Left lobe of liver (tissue), 2 donors: ENCODE data around the gene SPAG8. TPM values are rescaled to one million over a fixed set of nuclear protein-coding genes. Genes with fewer than 3 reads are reported as not detected.

ENCODE experiments used
- ATAC-seq: fragments of 200-7000 bp; cut with Tn5 transposase; one replicate; pipeline ENCODE4 v1.9.1; 2020; ENCODE audit warnings: mild to moderate bottlenecking, moderate library complexity
- DNase-seq: peaks from one replicate; pipeline ENCODE4 v3.0.0-alpha.2; 2020; ENCODE audit warnings: low spot score
- total RNA-seq: library from RNA; stranded (reverse); gene quantifications from one replicate; pipeline ENCODE4 v1.2.1, GENCODE V29; 2021
- donor health status: DM: no; HTN: no; CAD: no; lungs with moderate emphysema.
- donor health status: DM: no; HTN: yes; CAD: no.

Gene SPAG8
- 0.50 TPM for total RNA-seq

DNA sequence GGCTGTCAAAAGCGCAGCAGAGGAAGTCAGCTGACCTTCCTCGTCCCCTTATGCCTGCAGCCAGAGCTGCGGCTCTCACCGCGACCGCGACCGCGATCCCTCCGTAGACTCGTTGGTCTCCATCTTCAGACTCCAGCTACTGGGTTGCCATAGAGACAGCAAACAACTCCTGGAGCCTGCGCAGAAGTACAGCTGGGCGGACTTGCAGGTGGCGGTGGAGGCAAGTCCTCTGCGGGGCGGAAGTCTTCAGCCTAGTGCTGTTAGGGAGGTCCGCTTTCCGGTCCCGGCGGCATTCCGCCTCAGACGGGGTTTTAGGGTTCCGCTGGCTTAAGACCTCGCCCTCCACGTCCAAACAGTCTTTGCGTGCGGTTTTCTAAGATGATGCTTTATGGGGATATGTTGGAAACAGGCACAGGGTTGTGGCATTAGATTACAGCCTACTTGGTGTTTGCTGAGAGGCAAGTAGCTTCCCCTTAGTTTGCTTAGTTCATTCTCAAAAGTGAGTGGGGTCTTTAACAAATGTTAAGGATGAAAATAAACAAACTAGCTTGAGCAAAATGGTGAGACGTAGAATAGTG, at the start of gene SPAG8:
Gene SPAG8 (minus strand): TSS at position 238 of the 578 bp plus-strand sequence. CDS start 115 bp downstream, at position 123.
- DNase-seq (peak; percentile 93), ATAC-seq (peak; percentile 58)

DNA sequence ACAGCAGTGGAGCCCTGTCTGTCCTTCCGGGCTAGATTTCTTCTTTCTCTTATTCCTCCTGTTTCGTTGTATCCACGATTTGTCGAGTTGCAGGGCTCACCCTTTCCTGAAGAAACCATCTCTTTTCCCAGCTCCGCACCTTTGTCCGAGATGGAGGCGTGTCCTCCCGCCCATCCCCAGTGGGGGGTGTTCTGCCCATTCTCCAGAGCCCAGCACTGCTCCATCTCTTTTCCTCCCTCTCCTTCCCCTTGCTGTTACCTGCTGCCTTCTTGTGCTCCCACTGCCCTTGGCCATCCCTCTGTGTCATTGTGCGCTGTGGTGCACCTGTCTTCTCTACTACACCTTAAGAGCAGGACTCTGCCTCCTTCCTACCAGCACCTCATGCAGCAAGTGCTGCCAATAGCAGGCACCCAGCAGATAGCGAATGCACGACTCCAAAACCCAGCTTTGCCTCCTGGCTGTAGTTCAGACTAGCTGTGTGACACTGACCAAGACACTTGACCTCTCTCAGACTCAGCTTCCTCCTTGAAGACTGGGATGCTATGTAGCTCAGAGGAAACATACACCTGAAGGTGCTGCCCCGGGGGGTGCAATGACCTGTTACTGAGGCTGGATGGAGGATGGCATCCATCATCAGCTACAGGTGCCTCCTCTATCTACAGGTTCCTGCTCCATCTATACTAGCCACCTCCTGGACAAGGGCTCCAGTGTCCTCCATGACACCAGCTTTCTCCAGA, 49.3 kb upstream of the SPAG8 start:
- no peak for ATAC-seq
- no peak for DNase-seq

- ATAC-seq (no peak), DNase-seq (no peak)
These were observed 47.9 kb upstream of the SPAG8 start for GRCh38 chr9:35859990-35860339.

GRCh38 chr9:35859310-35859989, 47.4 kb upstream of the SPAG8 start:
- no peak for DNase-seq
- peak; percentile 19 for ATAC-seq

DNA sequence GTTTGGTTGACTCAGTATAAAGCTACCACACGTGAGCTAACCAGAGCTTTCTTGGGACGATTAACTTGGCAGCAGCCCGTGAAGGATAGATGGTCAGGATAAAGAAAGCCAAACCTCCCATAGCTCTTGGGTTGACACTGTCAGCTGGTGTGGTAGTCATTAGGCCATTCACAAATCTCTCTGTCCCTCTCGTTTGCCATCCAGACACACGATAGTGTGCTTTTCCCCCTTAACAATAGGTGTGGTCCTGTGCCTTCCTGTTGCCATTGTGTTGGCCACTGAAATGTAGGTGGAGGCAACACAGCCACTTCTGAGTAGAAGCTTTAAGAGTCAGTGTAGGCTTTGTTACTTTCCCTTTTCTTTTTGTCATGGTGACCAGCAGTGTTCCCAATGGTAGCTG, 46.4 kb upstream of the SPAG8 start:
- DNase-seq: no peak
- ATAC-seq: no peak

DNA sequence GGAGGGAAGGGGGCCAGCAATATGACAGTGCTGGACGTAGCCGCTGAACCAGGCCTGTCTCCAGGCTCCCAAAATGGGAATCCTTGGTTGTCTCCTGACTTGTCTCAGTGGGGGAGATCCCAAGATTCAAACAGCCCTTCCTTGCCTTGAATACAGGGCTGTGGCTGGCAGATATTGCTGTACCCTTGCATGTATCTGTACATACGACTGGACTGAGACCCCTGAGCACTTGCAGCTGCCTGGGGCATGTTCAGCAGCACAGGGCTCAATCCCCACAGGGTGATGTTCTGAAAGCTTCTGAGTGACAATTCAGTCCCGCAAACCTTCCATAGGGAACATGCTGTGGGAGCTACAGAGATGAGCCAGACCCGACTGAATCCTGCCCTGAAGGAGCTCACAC, 44.8 kb upstream of the SPAG8 start:
- DNase-seq: peak; percentile 22
- no peak for ATAC-seq

GRCh38 chr9:35856206-35856605, 44.1 kb upstream of the SPAG8 start:
- DNase-seq: no peak
- no peak for ATAC-seq

- no peak for ATAC-seq
- no peak for DNase-seq
These were observed 42.2 kb upstream of the SPAG8 start for GRCh38 chr9:35854091-35854762.

GRCh38 chr9:35852876-35853865, 41.1 kb upstream of the SPAG8 start:
- ATAC-seq (no peak), DNase-seq (peak; percentile 38)

DNA sequence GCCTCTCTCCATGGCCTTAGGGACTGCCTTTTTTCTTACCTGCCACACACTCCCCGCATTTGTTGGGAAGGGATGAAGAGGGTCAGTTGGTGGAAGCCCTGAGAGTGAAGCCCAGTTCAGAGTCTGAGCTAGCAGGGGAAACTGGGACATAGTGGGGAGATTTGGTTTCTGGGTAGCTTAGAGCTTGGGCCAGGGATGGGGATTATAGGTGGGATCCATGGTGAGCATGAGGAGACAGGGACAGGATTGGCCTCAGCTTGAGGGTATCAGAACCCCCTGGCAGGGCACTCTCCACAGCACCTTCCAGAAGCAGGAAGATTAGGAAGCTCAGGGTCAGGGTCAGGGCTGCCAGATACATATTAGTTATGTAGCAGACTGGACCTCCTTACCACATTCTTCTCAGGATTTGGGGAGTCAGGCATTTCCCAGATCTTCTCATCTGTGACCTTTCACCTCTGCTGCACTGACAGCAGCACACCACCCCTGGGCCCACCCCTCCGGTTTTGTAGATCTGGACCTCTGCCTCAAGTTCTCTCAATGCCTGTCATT, 40.3 kb upstream of the SPAG8 start:
- ATAC-seq (no peak), DNase-seq (peak; percentile 11)

DNA sequence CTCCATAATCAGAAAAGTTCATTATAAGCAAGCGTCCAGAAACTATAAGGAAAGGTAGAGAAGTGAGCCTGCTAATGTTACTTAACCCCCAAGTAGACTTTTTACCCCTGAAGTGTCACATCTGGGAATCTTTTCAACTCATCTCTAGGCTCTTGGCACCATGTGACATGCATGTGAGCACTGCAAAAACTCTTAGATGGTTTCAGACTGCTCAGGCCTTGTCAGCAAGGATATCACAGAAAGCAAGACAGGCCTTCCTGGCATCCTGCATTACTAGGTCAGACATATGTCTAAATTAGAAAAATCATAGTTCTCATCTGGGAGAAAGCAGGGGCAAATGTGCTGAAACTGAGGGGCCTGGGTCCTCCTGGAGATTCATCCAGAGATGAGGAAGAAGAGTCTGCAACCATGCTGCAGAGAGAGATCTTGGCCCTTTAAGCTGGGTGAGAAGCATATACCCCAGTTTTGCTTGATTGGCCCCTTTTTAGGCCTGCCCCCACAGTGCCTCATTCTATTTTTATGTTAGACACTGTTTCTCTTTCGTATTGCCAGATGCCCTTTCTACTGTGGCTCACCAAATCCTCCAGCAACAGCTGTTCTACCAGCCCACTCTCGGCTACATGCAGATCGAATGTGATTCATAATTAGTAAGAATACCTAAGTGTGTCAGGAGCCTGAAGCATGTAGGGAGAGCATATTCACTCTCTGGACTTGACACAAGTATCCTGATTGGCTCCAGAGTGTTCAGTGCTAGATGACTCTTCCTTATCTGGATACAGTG, 35.9 kb upstream of the SPAG8 start:
- no peak for ATAC-seq

DNA sequence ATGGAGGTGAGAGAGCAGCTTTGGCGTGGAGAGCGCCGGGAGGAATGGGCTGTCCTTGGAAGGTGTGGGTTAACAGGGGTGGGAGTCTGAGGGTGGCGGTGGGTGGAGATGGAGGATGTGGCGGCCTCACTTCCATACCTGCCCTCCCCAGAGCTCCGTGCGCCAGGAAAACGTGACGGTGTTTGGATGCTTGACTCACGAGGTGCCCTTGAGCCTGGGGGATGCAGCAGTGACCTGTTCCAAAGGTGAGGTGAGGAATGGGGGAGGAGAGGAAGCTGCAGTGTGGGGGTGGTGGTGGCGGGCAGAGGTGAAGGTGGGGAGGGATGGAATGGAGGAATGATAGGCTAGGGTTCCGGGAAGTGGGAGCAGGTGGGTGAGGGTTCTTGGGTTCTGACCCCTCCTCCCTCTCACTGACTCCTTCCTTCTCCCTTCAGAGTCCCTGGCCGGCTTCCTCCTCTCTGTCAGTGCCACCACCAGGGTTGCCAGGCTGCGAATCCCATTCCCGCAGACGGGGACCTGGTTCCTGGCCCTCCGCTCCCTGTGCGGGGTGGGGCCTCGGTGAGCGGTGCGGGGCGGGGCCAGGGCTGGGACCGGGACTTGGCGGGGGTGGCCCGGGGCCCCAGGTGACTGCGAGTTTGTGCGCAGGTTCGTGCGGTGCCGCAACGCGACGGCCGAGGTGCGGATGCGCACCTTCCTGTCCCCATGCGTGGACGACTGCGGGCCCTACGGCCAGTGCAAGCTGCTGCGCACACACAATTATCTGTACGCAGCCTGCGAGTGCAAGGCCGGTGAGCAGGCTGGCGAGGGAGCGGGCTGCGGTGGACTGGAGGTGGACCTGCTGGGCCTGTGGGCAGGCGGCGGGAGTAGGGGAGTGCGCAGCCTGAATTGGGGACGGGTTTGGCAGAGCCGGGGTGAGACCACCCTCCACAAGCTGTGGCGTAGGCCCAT, 34.0 kb upstream of the SPAG8 start:
- no peak for DNase-seq
- no peak for ATAC-seq

More for the DNA sequence above, 35.9 kb upstream of the SPAG8 start:
- no peak for DNase-seq

GRCh38 chr9:35844628-35845270, 32.7 kb upstream of the SPAG8 start:
- ATAC-seq: peak; percentile 67
- no peak for DNase-seq

- ATAC-seq: no peak
These were observed 30.7 kb upstream of the SPAG8 start for GRCh38 chr9:35842795-35843194.

DNA sequence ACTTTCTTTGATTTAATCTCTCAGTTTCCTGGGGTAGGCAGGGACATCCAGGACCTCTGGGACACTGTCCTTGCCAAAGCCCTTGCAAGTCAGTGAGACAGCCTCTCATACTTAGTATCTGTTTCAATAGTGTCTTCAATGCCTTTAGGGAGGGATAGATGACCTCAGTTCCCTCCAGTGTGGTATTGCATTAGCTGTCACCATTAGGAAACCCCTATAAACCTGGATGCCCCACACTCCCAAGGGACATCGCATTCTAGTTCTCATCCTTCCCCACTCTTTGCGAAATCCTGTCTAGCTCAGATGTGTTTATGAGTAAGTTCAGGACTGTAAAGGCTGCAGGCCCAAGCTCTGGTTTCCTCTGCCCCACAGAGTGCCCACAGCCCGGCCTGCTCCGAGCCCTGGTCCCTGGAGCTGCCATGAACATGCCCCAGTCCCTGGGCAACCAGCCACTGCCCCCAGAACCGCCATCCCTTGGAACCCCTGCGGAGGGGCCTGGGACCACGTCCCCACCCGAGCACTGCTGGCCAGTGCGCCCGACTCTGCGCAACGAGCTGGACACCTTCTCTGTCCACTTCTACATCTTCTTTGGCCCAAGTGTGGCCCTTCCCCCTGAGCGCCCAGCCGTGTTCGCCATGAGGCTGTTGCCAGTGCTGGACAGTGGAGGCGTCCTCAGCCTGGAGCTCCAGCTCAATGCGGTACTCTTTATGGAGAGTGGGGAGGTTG, 30.1 kb upstream of the SPAG8 start:
- DNase-seq (no peak), ATAC-seq (no peak)

More at GRCh38 chr9:35842795-35843194, 30.7 kb upstream of the SPAG8 start:
- no peak for DNase-seq

DNA sequence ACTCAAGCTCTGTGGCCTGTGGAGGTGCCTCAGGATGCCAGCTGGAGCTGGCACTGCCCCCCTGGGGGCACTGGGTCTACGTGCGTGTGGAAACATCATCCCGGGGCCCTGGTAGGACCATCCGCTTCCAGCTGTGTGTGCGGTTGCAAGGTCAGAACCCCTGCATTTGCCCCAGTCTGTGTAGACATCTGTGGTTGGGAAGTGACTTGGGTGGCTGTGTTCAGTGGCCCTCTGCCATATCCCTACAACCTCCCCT, 29.5 kb upstream of the SPAG8 start:
- no peak for ATAC-seq

More for the DNA sequence above, 29.5 kb upstream of the SPAG8 start:
- no peak for DNase-seq
